A673 (cell line): ENCODE data around the gene ABT1. TPM values are rescaled to one million over a fixed set of nuclear protein-coding genes. Genes with fewer than 3 reads are reported as not detected.

Source experiments
- BruUV-seq: library from RNA; stranded (reverse); fragments of 400-500 nt; replicated peaks from 2 replicates; lab custom pipeline; 2021; lab: Mats Ljungman, UMichigan
- CTCF ChIA-PET: fragments of 300-600 bp; sonication (Branson Sonifier 250); formaldehyde crosslinking; loops from one replicate; lab custom pipeline; 2022; ENCODE audit warnings: antibody characterized with exemption; lab: Charles Lee
- POLR2A ChIA-PET: fragments of 300-600 bp; sonication (Branson Sonifier 250); formaldehyde crosslinking; loops from one replicate; lab custom pipeline; 2022; ENCODE audit warnings: antibody characterized with exemption; ENCODE audit not compliant: low non-redundant PET; lab: Charles Lee
- DNase-seq: peaks from one replicate; pipeline ENCODE4 v3.0.0-alpha.2; 2015; ENCODE audit warnings: low spot score
- H3K27ac ChIP-seq: fragments of 200-600 bp; sonication (generic); 2 replicates; pipeline ENCODE4 v1.5.1; 2016; ENCODE audit warnings: mixed run types, low read depth, mild to moderate bottlenecking, mixed read lengths, antibody characterized with exemption, low read length; ENCODE audit not compliant: poor library complexity, severe bottlenecking
- H3K27me3 ChIP-seq: fragments of 200-600 bp; sonication (generic); replicated peaks from 2 replicates; pipeline ENCODE4 v1.6.1; 2017; ENCODE audit warnings: mixed run types, low read depth, mild to moderate bottlenecking, mixed read lengths, antibody characterized with exemption, low read length; ENCODE audit not compliant: insufficient read depth, poor library complexity
- H3K36me3 ChIP-seq: fragments of 200-600 bp; sonication (generic); 2 replicates; pipeline ENCODE4 v1.6.1; 2016; ENCODE audit warnings: mixed run types, mild to moderate bottlenecking, mixed read lengths, antibody characterized with exemption, low read length; ENCODE audit not compliant: insufficient read depth, poor library complexity, severe bottlenecking
- H3K4me1 ChIP-seq: fragments of 200-600 bp; sonication (generic); 2 replicates; pipeline ENCODE4 v1.6.1; 2017; ENCODE audit warnings: mixed run types, mild to moderate bottlenecking, mixed read lengths, antibody characterized with exemption, low read length; ENCODE audit not compliant: insufficient read depth, poor library complexity, severe bottlenecking
- H3K4me3 ChIP-seq: fragments of 200-600 bp; sonication (generic); 2 replicates; pipeline ENCODE4 v1.5.1; 2016; ENCODE audit warnings: low read depth, mixed run types, mild to moderate bottlenecking, mixed read lengths, low read length; ENCODE audit not compliant: poor library complexity, severe bottlenecking
- H3K9me3 ChIP-seq: fragments of 200-600 bp; sonication (generic); 2 replicates; pipeline ENCODE4 v1.6.1; 2016; ENCODE audit warnings: mixed run types, low read depth, mild to moderate bottlenecking, mixed read lengths, antibody characterized with exemption, low read length; ENCODE audit not compliant: poor library complexity, severe bottlenecking
- CTCF ChIP-seq: fragments of 300-800, 200-600 bp; sonication (generic); conservative IDR thresholded peaks from 2 replicates; pipeline ENCODE4 v1.5.1; 2017; ENCODE audit warnings: low read depth, mild to moderate bottlenecking, antibody characterized with exemption, low read length, moderate library complexity, mixed read lengths
- EZH2 ChIP-seq: fragments of 200-600 bp; sonication (generic); IDR thresholded peaks from 2 replicates; pipeline ENCODE4 v1.6.1; 2017; ENCODE audit warnings: borderline replicate concordance, low read depth, mild to moderate bottlenecking, mixed read lengths, antibody characterized with exemption, low read length; ENCODE audit not compliant: poor library complexity, severe bottlenecking
- intact Hi-C: fragments of 100-400 bp; cut with micrococcal nuclease; formaldehyde crosslinking; loops from one replicate; pipeline ENCODE4 v1.10.0; 2022; ENCODE audit not compliant: unreplicated experiment
- total RNA-seq: library from RNA; stranded (reverse); gene quantifications from 2 replicates; pipeline ENCODE4 v1.2.3, GENCODE V29; 2021

The ABT1 gene
- total RNA-seq, 1 experiment from 2014 or later, result 18.1 TPM

DNA sequence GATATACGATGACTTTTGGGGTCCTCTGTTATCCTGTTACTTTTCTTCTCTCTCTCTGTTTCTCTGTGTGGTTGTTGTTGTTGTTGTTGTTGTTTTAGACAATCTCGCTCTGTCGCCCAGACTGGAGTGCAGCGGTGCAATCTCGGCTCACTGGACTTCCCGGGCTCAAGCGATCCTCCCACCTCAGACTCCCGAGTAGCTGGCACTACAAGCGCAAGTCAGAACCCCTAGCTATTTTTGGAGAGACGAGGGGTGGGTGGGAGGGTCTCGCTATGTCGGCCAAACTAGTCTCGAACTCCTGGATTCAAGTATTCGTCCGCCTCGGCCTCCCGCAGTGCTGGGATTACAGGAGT, 19.1 kb upstream of the ABT1 start:
- POLR2A ChIA-PET, result no interaction called here
- Histone ChIP-seq H3K9me3 (peaks cover 4% of the 10 kb centered on the region), H3K27ac (no peak overlapping the region), H3K36me3 (no peaks in the 10 kb centered on the region), H3K27me3 (no peaks in the 10 kb centered on the region), H3K4me1 (peaks cover 8% of the 10 kb centered on the region), H3K4me3 (peak overlapping the region; percentile 54)
- no peak for TF ChIP-seq EZH2
- TF ChIP-seq CTCF, result no peak
- intact Hi-C loops, result loop anchor here (2.0 kb wide), 1 partner anchor 17 kb away; no protein-coding TSS in a partner anchor
- CTCF ChIA-PET, result interaction anchor here (2.4 kb wide), 1 partner anchor 18 kb away, joined by 15 read pairs; no protein-coding TSS in a partner anchor
- DNase-seq, result no peak
- no TSS peak for BruUV-seq

DNA sequence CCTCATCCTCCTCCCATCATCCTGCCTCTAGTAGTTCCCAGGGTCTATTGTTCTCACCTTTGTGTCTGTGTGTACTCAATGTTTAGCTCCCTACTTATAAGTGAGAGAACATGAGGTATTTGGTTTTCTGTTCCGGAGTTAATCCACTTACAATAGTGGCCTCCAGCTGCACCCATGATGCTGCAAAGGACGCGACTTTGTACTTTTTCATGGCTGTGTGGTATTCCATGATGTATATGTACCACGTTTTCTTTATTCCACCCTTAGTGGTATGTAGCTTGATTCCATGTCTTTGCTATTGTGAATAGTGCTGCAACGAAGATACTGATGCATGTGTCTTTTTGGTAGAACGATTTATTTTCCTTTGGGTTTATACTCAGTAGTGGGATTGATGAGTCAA, 18.5 kb upstream of the ABT1 start:
- Histone ChIP-seq H3K36me3 (no peaks in the 10 kb centered on the region), H3K27me3 (no peaks in the 10 kb centered on the region), H3K27ac (no peak overlapping the region), H3K9me3 (peaks cover 4% of the 10 kb centered on the region), H3K4me3 (no peak overlapping the region), H3K4me1 (peaks cover 5% of the 10 kb centered on the region)
- intact Hi-C loops, result no loop called here
- POLR2A ChIA-PET, result no interaction called here
- BruUV-seq, result no TSS peak
- CTCF ChIA-PET, result no interaction called here
- no peak for DNase-seq
- TF ChIP-seq EZH2, result no peak
- no peak for TF ChIP-seq CTCF

GRCh38 chr6:26578741-26579140, 18.0 kb upstream of the ABT1 start:
- no TSS peak for BruUV-seq
- intact Hi-C loops, result no loop called here
- TF ChIP-seq CTCF (no peak), EZH2 (no peak)
- Histone ChIP-seq H3K9me3 (peaks cover 4% of the 10 kb centered on the region), H3K27ac (no peak overlapping the region), H3K4me1 (peaks cover 5% of the 10 kb centered on the region), H3K27me3 (no peaks in the 10 kb centered on the region), H3K4me3 (no peak overlapping the region), H3K36me3 (no peaks in the 10 kb centered on the region)
- POLR2A ChIA-PET, result no interaction called here
- CTCF ChIA-PET, result no interaction called here
- no peak for DNase-seq
